ENCODE data around the gene TRIM8.

Gene TRIM8

GRCh38 chr10:102634686-102635085 lies 9.6 kb upstream of the TRIM8 start:
- Histone ChIP-seq H3K27ac (ENCODE audit: low read length) (no peak overlapping the region), H3K4me1 (ENCODE audit: control insufficient read depth in 1 of 2, insufficient read depth in 2 of 2, low read length in 2 of 2) (peaks cover 18 to 29% of the 10 kb centered on the region in 2 donors)

GRCh38 chr10:102635377-102635776 lies 8.9 kb upstream of the TRIM8 start:
- Histone ChIP-seq H3K27me3 (ENCODE audit: low read depth, low read length) (no peaks in the 10 kb centered on the region), H3K36me3 (ENCODE audit: control insufficient read depth in 1 of 2, insufficient read depth in 2 of 2, low read length in 2 of 2) (peaks cover 1 to 3% of the 10 kb centered on the region in 2 donors), H3K27ac (ENCODE audit: low read length) (no peak overlapping the region), H3K4me1 (ENCODE audit: control insufficient read depth in 1 of 2, insufficient read depth in 2 of 2, low read length in 2 of 2) (peaks cover 18 to 29% of the 10 kb centered on the region in 2 donors), H3K9me3 (ENCODE audit: control insufficient read depth in 1 of 2, low read length in 2 of 2) (no peaks in the 10 kb centered on the region), H3K4me3 (ENCODE audit: low read depth in 1 of 2, low read length in 2 of 2) (peak overlapping the region in 1 of 2 donors; percentile 7)

More at GRCh38 chr10:102634686-102635085, 9.6 kb upstream of the TRIM8 start:
- Histone ChIP-seq H3K27me3 (ENCODE audit: low read depth, low read length) (no peaks in the 10 kb centered on the region), H3K36me3 (ENCODE audit: control insufficient read depth in 1 of 2, insufficient read depth in 2 of 2, low read length in 2 of 2) (peaks cover 3 to 7% of the 10 kb centered on the region in 2 donors), H3K4me3 (ENCODE audit: low read depth in 1 of 2, low read length in 2 of 2) (no peak overlapping the region), H3K9me3 (ENCODE audit: control insufficient read depth in 1 of 2, low read length in 2 of 2) (no peaks in the 10 kb centered on the region)

- no peaks in the 10 kb centered on the region for H3K36me3 ChIP-seq (ENCODE audit: control insufficient read depth in 1 of 2, insufficient read depth in 2 of 2, low read length in 2 of 2)
- peaks cover 6 to 8% of the 10 kb centered on the region in 2 donors for H3K4me1 ChIP-seq (ENCODE audit: control insufficient read depth in 1 of 2, insufficient read depth in 2 of 2, low read length in 2 of 2)
- no peak overlapping the region for H3K4me3 ChIP-seq (ENCODE audit: low read depth in 1 of 2, low read length in 2 of 2)
- H3K27me3 ChIP-seq (ENCODE audit: low read depth, low read length): no peaks in the 10 kb centered on the region
- no peak overlapping the region for H3K27ac ChIP-seq (ENCODE audit: low read length)
- H3K9me3 ChIP-seq (ENCODE audit: control insufficient read depth in 1 of 2, low read length in 2 of 2): no peaks in the 10 kb centered on the region
These were observed 4.7 kb upstream of the TRIM8 start for GRCh38 chr10:102639537-102639936.

GRCh38 chr10:102641402-102641801 lies 2.9 kb upstream of the TRIM8 start:
- Histone ChIP-seq H3K27me3 (ENCODE audit: low read depth, low read length) (no peaks in the 10 kb centered on the region), H3K36me3 (ENCODE audit: control insufficient read depth in 1 of 2, insufficient read depth in 2 of 2, low read length in 2 of 2) (peaks cover 0 to 15% of the 10 kb centered on the region in 2 donors), H3K27ac (ENCODE audit: low read length) (peak overlapping the region; percentile 93), H3K4me3 (ENCODE audit: low read depth in 1 of 2, low read length in 2 of 2) (peak overlapping the region; percentile 89 to 99), H3K9me3 (ENCODE audit: control insufficient read depth in 1 of 2, low read length in 2 of 2) (no peaks in the 10 kb centered on the region), H3K4me1 (ENCODE audit: control insufficient read depth in 1 of 2, insufficient read depth in 2 of 2, low read length in 2 of 2) (peaks cover 0 to 12% of the 10 kb centered on the region in 2 donors)

- Histone ChIP-seq H3K9me3 (ENCODE audit: control insufficient read depth in 1 of 2, low read length in 2 of 2) (no peaks in the 10 kb centered on the region), H3K36me3 (ENCODE audit: control insufficient read depth in 1 of 2, insufficient read depth in 2 of 2, low read length in 2 of 2) (peaks cover 0 to 15% of the 10 kb centered on the region in 2 donors), H3K27me3 (ENCODE audit: low read depth, low read length) (no peaks in the 10 kb centered on the region), H3K4me1 (ENCODE audit: control insufficient read depth in 1 of 2, insufficient read depth in 2 of 2, low read length in 2 of 2) (peaks cover 4 to 20% of the 10 kb centered on the region in 2 donors), H3K27ac (ENCODE audit: low read length) (peak overlapping the region; percentile 93), H3K4me3 (ENCODE audit: low read depth in 1 of 2, low read length in 2 of 2) (peak overlapping the region; percentile 89 to 99)
These were observed 2.2 kb upstream of the TRIM8 start for GRCh38 chr10:102641880-102642735.

GRCh38 chr10:102642736-102643335 lies 1.4 kb upstream of the TRIM8 start:
- peak overlapping the region; percentile 92 for H3K27ac ChIP-seq (ENCODE audit: low read length)
- peaks cover 0 to 15% of the 10 kb centered on the region in 2 donors for H3K36me3 ChIP-seq (ENCODE audit: control insufficient read depth in 1 of 2, insufficient read depth in 2 of 2, low read length in 2 of 2)
- no peaks in the 10 kb centered on the region for H3K9me3 ChIP-seq (ENCODE audit: control insufficient read depth in 1 of 2, low read length in 2 of 2)
- peak overlapping the region; percentile 71 to 99 for H3K4me3 ChIP-seq (ENCODE audit: low read depth in 1 of 2, low read length in 2 of 2)
- peaks cover 8 to 27% of the 10 kb centered on the region in 2 donors for H3K4me1 ChIP-seq (ENCODE audit: control insufficient read depth in 1 of 2, insufficient read depth in 2 of 2, low read length in 2 of 2)
- no peaks in the 10 kb centered on the region for H3K27me3 ChIP-seq (ENCODE audit: low read depth, low read length)

- Histone ChIP-seq H3K9me3 (ENCODE audit: control insufficient read depth in 1 of 2, low read length in 2 of 2) (no peaks in the 10 kb centered on the region), H3K36me3 (ENCODE audit: control insufficient read depth in 1 of 2, insufficient read depth in 2 of 2, low read length in 2 of 2) (peaks cover 4 to 15% of the 10 kb centered on the region in 2 donors), H3K27me3 (ENCODE audit: low read depth, low read length) (no peaks in the 10 kb centered on the region), H3K4me3 (ENCODE audit: low read depth in 1 of 2, low read length in 2 of 2) (peak overlapping the region; percentile 71 to 99), H3K27ac (ENCODE audit: low read length) (peak overlapping the region; percentile 92), H3K4me1 (ENCODE audit: control insufficient read depth in 1 of 2, insufficient read depth in 2 of 2, low read length in 2 of 2) (peaks cover 14 to 33% of the 10 kb centered on the region in 2 donors)
These were observed 778 bp upstream of the TRIM8 start for GRCh38 chr10:102643336-102644065.

- peaks cover 4 to 15% of the 10 kb centered on the region in 2 donors for H3K36me3 ChIP-seq (ENCODE audit: control insufficient read depth in 1 of 2, insufficient read depth in 2 of 2, low read length in 2 of 2)
- no peaks in the 10 kb centered on the region for H3K27me3 ChIP-seq (ENCODE audit: low read depth, low read length)
- no peaks in the 10 kb centered on the region for H3K9me3 ChIP-seq (ENCODE audit: control insufficient read depth in 1 of 2, low read length in 2 of 2)
- H3K4me1 ChIP-seq (ENCODE audit: control insufficient read depth in 1 of 2, insufficient read depth in 2 of 2, low read length in 2 of 2): peaks cover 27 to 47% of the 10 kb centered on the region in 2 donors
- peak overlapping the region; percentile 99 for H3K27ac ChIP-seq (ENCODE audit: low read length)
- H3K4me3 ChIP-seq (ENCODE audit: low read depth in 1 of 2, low read length in 2 of 2): peak overlapping the region; percentile 92 to 99
These were observed 538 bp downstream of the TRIM8 start for GRCh38 chr10:102644646-102645387.

- peaks cover 4 to 15% of the 10 kb centered on the region in 2 donors for H3K36me3 ChIP-seq (ENCODE audit: control insufficient read depth in 1 of 2, insufficient read depth in 2 of 2, low read length in 2 of 2)
- peaks cover 31 to 52% of the 10 kb centered on the region in 2 donors for H3K4me1 ChIP-seq (ENCODE audit: control insufficient read depth in 1 of 2, insufficient read depth in 2 of 2, low read length in 2 of 2)
- H3K9me3 ChIP-seq (ENCODE audit: control insufficient read depth in 1 of 2, low read length in 2 of 2): no peaks in the 10 kb centered on the region
- no peaks in the 10 kb centered on the region for H3K27me3 ChIP-seq (ENCODE audit: low read depth, low read length)
- peak overlapping the region; percentile 92 to 99 for H3K4me3 ChIP-seq (ENCODE audit: low read depth in 1 of 2, low read length in 2 of 2)
- H3K27ac ChIP-seq (ENCODE audit: low read length): peak overlapping the region; percentile 99
These were observed 1.1 kb downstream of the TRIM8 start for GRCh38 chr10:102645388-102645740.

GRCh38 chr10:102645741-102646609 lies 1.7 kb downstream of the TRIM8 start:
- H3K36me3 ChIP-seq (ENCODE audit: control insufficient read depth in 1 of 2, insufficient read depth in 2 of 2, low read length in 2 of 2): peaks cover 4 to 15% of the 10 kb centered on the region in 2 donors
- peak overlapping the region; percentile 92 to 99 for H3K4me3 ChIP-seq (ENCODE audit: low read depth in 1 of 2, low read length in 2 of 2)
- no peaks in the 10 kb centered on the region for H3K27me3 ChIP-seq (ENCODE audit: low read depth, low read length)
- H3K9me3 ChIP-seq (ENCODE audit: control insufficient read depth in 1 of 2, low read length in 2 of 2): no peaks in the 10 kb centered on the region
- H3K27ac ChIP-seq (ENCODE audit: low read length): peak overlapping the region; percentile 99
- peaks cover 37 to 58% of the 10 kb centered on the region in 2 donors for H3K4me1 ChIP-seq (ENCODE audit: control insufficient read depth in 1 of 2, insufficient read depth in 2 of 2, low read length in 2 of 2)
